Progenitor cell of endocrine pancreas (in vitro differentiated cells): ENCODE measurements around the gene SATB2. TPM values are rescaled to one million over a fixed set of nuclear protein-coding genes. Genes with fewer than 3 reads are reported as not detected.

Source experiments
- DNase-seq: peaks from one replicate; pipeline ENCODE4 v3.0.0; 2021; ENCODE audit warnings: low spot score; ENCODE audit not compliant: unreplicated experiment
- H3K27ac Mint-ChIP-seq: 2 replicates; pipeline ENCODE4 v1.8.0; 2021; ENCODE audit warnings: mild to moderate bottlenecking, moderate library complexity, mixed read lengths
- H3K27me3 Mint-ChIP-seq: 2 replicates; pipeline ENCODE4 v1.8.0; 2021; ENCODE audit warnings: mixed read lengths
- H3K36me3 Mint-ChIP-seq: 2 replicates; pipeline ENCODE4 v1.8.0; 2022; ENCODE audit warnings: mixed read lengths; ENCODE audit not compliant: insufficient read depth
- H3K4me1 Mint-ChIP-seq: 2 replicates; pipeline ENCODE4 v1.8.0; 2021; ENCODE audit warnings: low read depth, mixed read lengths
- H3K4me3 Mint-ChIP-seq: 2 replicates; pipeline ENCODE4 v1.8.0; 2021; ENCODE audit warnings: low read depth, mild to moderate bottlenecking, moderate library complexity, mixed read lengths
- H3K9me3 Mint-ChIP-seq: 2 replicates; pipeline ENCODE4 v1.8.0; 2021; ENCODE audit warnings: low read depth, mixed read lengths
- CTCF ChIP-seq: fragments of 200-600 bp; sonication (generic); IDR thresholded peaks from one replicate; pipeline ENCODE4 v1.5.0; 2021; ENCODE audit warnings: antibody characterized with exemption, mild to moderate bottlenecking; ENCODE audit not compliant: unreplicated experiment
- total RNA-seq: library from RNA; stranded (reverse); gene quantifications from 2 replicates; pipeline ENCODE4 v1.2.1, GENCODE V29; 2021

Gene SATB2
- total RNA-seq, 1 donor from 2014 or later: 4.4 TPM

- no peak for DNase-seq
- H3K36me3 Mint-ChIP-seq: peaks cover 3% of the 10 kb centered on the region
- H3K9me3 Mint-ChIP-seq: no peaks in the 10 kb centered on the region
- H3K27me3 Mint-ChIP-seq: no peaks in the 10 kb centered on the region
- no peak overlapping the region for H3K4me3 Mint-ChIP-seq
- TF ChIP-seq CTCF: no peak
- no peak overlapping the region for H3K27ac Mint-ChIP-seq
- H3K4me1 Mint-ChIP-seq: no peaks in the 10 kb centered on the region
Measured at GRCh38 chr2:199382091-199382490, 75.6 kb downstream of the SATB2 start.

GRCh38 chr2:199381531-199381930, 76.2 kb downstream of the SATB2 start:
- TF ChIP-seq CTCF: no peak
- H3K36me3 Mint-ChIP-seq: peaks cover 3% of the 10 kb centered on the region
- no peaks in the 10 kb centered on the region for H3K4me1 Mint-ChIP-seq
- H3K4me3 Mint-ChIP-seq: no peak overlapping the region
- no peaks in the 10 kb centered on the region for H3K27me3 Mint-ChIP-seq
- DNase-seq: no peak
- H3K27ac Mint-ChIP-seq: no peak overlapping the region
- H3K9me3 Mint-ChIP-seq: no peaks in the 10 kb centered on the region

- no peaks in the 10 kb centered on the region for H3K9me3 Mint-ChIP-seq
- H3K27me3 Mint-ChIP-seq: no peaks in the 10 kb centered on the region
- TF ChIP-seq CTCF: no peak
- no peaks in the 10 kb centered on the region for H3K4me1 Mint-ChIP-seq
- no peak overlapping the region for H3K27ac Mint-ChIP-seq
- H3K4me3 Mint-ChIP-seq: no peak overlapping the region
- peaks cover 3% of the 10 kb centered on the region for H3K36me3 Mint-ChIP-seq
- DNase-seq: no peak
Measured at GRCh38 chr2:199378948-199379650, 78.6 kb downstream of the SATB2 start.

- Mint-ChIP-seq H3K36me3 (no peaks in the 10 kb centered on the region), H3K27ac (no peak overlapping the region), H3K4me1 (peaks cover 4% of the 10 kb centered on the region), H3K9me3 (no peaks in the 10 kb centered on the region), H3K27me3 (no peaks in the 10 kb centered on the region), H3K4me3 (no peak overlapping the region)
- DNase-seq: no peak
- no peak for TF ChIP-seq CTCF
Measured at GRCh38 chr2:199370150-199370780, 87.5 kb downstream of the SATB2 start.

- no peak for DNase-seq
- H3K4me3 Mint-ChIP-seq: no peak overlapping the region
- H3K4me1 Mint-ChIP-seq: peaks cover 13% of the 10 kb centered on the region
- no peaks in the 10 kb centered on the region for H3K9me3 Mint-ChIP-seq
- no peak for TF ChIP-seq CTCF
- H3K36me3 Mint-ChIP-seq: no peaks in the 10 kb centered on the region
- peaks cover 9% of the 10 kb centered on the region for H3K27me3 Mint-ChIP-seq
- H3K27ac Mint-ChIP-seq: no peak overlapping the region
Measured at GRCh38 chr2:199366406-199366805, 91.3 kb downstream of the SATB2 start.
